ENCODE results near the gene KRTAP29-1. TPM values are rescaled to one million over a fixed set of nuclear protein-coding genes. Genes with fewer than 3 reads are reported as not detected.

KRTAP29-1 gene
- total and polyA plus RNA-seq, 7 donors, result not detected

GRCh38 chr17:41301204-41301790 lies 1.4 kb downstream of the KRTAP29-1 start:
- WGBS, 2 donors, result 75 to 76% methylated on average over 5 of the region's 5 CpGs
- no peak for TF ChIP-seq CTCF (IDR thresholded peaks at IDR 0.05)
- no peak for TF ChIP-seq POLR2AphosphoS5 (IDR thresholded peaks at IDR 0.05)
- no peak for TF ChIP-seq POLR2A (IDR thresholded peaks at IDR 0.05)
- TF ChIP-seq EP300 (IDR thresholded peaks at IDR 0.05), result no peak
- peaks cover 0 to 9% (median 0%) of the 10 kb centered on the region in 4 donors for H3K4me1 ChIP-seq
- intact Hi-C loops (cut with DNase I), result no loop called here
- no peaks in the 10 kb centered on the region for H3K36me3 ChIP-seq
- DNase-seq, result no peak
- H3K27me3 ChIP-seq, result no peaks in the 10 kb centered on the region
- H3K27ac ChIP-seq, result no peak overlapping the region
- H3K9me3 ChIP-seq, result no peaks in the 10 kb centered on the region
- no peak overlapping the region for H3K4me3 ChIP-seq

- WGBS, 2 donors, result 83 to 87% methylated on average over 20 of the region's 20 CpGs
- Histone ChIP-seq H3K9me3 (no peaks in the 10 kb centered on the region), H3K27ac (no peak overlapping the region), H3K4me1 (peaks cover 0 to 9% (median 0%) of the 10 kb centered on the region in 4 donors), H3K4me3 (no peak overlapping the region), H3K27me3 (no peaks in the 10 kb centered on the region), H3K36me3 (no peaks in the 10 kb centered on the region)
- TF ChIP-seq CTCF (IDR thresholded peaks at IDR 0.05), result no peak
- no peak for DNase-seq
- intact Hi-C loops (cut with DNase I), result no loop called here
These were observed 4.1 kb downstream of the KRTAP29-1 start for GRCh38 chr17:41298458-41299135.

GRCh38 chr17:41296846-41297245 lies 5.8 kb downstream of the KRTAP29-1 start:
- TF ChIP-seq POLR2A (IDR thresholded peaks at IDR 0.05), result no peak
- no peak for TF ChIP-seq EP300 (IDR thresholded peaks at IDR 0.05)
- intact Hi-C loops (cut with DNase I), result no loop called here
- no peaks in the 10 kb centered on the region for H3K27me3 ChIP-seq
- H3K27ac ChIP-seq, result no peak overlapping the region
- no peaks in the 10 kb centered on the region for H3K4me1 ChIP-seq
- no peaks in the 10 kb centered on the region for H3K9me3 ChIP-seq
- 49 to 71% methylated on average over 1 of the region's 1 CpG for WGBS, 2 donors
- no peaks in the 10 kb centered on the region for H3K36me3 ChIP-seq
- no peak for DNase-seq
- H3K4me3 ChIP-seq, result no peak overlapping the region

GRCh38 chr17:41294016-41294415 lies 8.6 kb downstream of the KRTAP29-1 start:
- no peak for DNase-seq
- H3K27me3 ChIP-seq, result no peaks in the 10 kb centered on the region
- H3K9me3 ChIP-seq, result no peaks in the 10 kb centered on the region
- H3K4me1 ChIP-seq, result no peaks in the 10 kb centered on the region
- no peak overlapping the region for H3K27ac ChIP-seq
- no peak overlapping the region for H3K4me3 ChIP-seq
- no peaks in the 10 kb centered on the region for H3K36me3 ChIP-seq
- 87 to 92% methylated on average over 1 of the region's 1 CpG for WGBS, 2 donors
- TF ChIP-seq POLR2AphosphoS5 (IDR thresholded peaks at IDR 0.05), result no peak
- TF ChIP-seq CTCF (IDR thresholded peaks at IDR 0.05), result no peak
- no peak for TF ChIP-seq POLR2A (IDR thresholded peaks at IDR 0.05)
- no peak for TF ChIP-seq EP300 (IDR thresholded peaks at IDR 0.05)
- intact Hi-C loops (cut with DNase I), result no loop called here

- 28 to 58% methylated on average over 3 of the region's 3 CpGs for WGBS, 2 donors
- H3K4me1 ChIP-seq, result peaks cover 0 to 7% (median 3%) of the 10 kb centered on the region in 4 donors
- no peaks in the 10 kb centered on the region for H3K36me3 ChIP-seq
- no peak for DNase-seq
- no peaks in the 10 kb centered on the region for H3K27me3 ChIP-seq
- intact Hi-C loops (cut with DNase I), result no loop called here
- no peak overlapping the region for H3K27ac ChIP-seq
- no peaks in the 10 kb centered on the region for H3K9me3 ChIP-seq
- TF ChIP-seq POLR2AphosphoS5 (IDR thresholded peaks at IDR 0.05) (no peak), POLR2A (IDR thresholded peaks at IDR 0.05) (no peak), CTCF (IDR thresholded peaks at IDR 0.05) (no peak), EP300 (IDR thresholded peaks at IDR 0.05) (no peak)
- no peak overlapping the region for H3K4me3 ChIP-seq
These were observed 15.6 kb downstream of the KRTAP29-1 start for GRCh38 chr17:41287050-41287449.

Data from sigmoid colon (tissue), 7 donors.